ENCODE results near the gene TMF1. TPM values are rescaled to one million over a fixed set of nuclear protein-coding genes. Genes with fewer than 3 reads are reported as not detected.

The TMF1 gene
- total RNA-seq, 1 donor from 2014 or later: 24.4 TPM

GRCh38 chr3:69092030-69092516, 39.9 kb upstream of the TMF1 start:
- TF ChIP-seq EZH2phosphoT487 (IDR thresholded peaks at IDR 0.05) (no peak), EZH2 (IDR thresholded peaks at IDR 0.05) (no peak)
- TF ChIP-seq, protein P1, sequence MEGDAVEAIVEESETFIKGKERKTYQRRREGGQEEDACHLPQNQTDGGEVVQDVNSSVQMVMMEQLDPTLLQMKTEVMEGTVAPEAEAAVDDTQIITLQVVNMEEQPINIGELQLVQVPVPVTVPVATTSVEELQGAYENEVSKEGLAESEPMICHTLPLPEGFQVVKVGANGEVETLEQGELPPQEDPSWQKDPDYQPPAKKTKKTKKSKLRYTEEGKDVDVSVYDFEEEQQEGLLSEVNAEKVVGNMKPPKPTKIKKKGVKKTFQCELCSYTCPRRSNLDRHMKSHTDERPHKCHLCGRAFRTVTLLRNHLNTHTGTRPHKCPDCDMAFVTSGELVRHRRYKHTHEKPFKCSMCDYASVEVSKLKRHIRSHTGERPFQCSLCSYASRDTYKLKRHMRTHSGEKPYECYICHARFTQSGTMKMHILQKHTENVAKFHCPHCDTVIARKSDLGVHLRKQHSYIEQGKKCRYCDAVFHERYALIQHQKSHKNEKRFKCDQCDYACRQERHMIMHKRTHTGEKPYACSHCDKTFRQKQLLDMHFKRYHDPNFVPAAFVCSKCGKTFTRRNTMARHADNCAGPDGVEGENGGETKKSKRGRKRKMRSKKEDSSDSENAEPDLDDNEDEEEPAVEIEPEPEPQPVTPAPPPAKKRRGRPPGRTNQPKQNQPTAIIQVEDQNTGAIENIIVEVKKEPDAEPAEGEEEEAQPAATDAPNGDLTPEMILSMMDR (IDR thresholded peaks at IDR 0.05): no peak
- Mint-ChIP-seq H3K27me3 (ENCODE audit: insufficient read depth, low read depth) (peaks cover 2% of the 10 kb centered on the region), H3K9me3 (no peaks in the 10 kb centered on the region), H3K4me1 (peaks cover 22% of the 10 kb centered on the region), H3K36me3 (peaks cover 2% of the 10 kb centered on the region), H3K4me3 (no peak overlapping the region), H3K27ac (no peak overlapping the region)
- Histone ChIP-seq H3K4me3 (no peak overlapping the region), H2AFZ (replicated peaks) (no peak overlapping the region), H4K20me1 (ENCODE audit: low read depth) (peaks cover 6% of the 10 kb centered on the region), H3K27ac (peak overlapping the region; percentile 60), H3K27me3 (no peaks in the 10 kb centered on the region), H3K36me3 (no peaks in the 10 kb centered on the region), H3K4me2 (peak overlapping the region; percentile 59), H3K4me1 (peaks cover 10% of the 10 kb centered on the region), H3K79me2 (ENCODE audit: low read depth) (peaks cover 17% of the 10 kb centered on the region), H3K9ac (no peak overlapping the region), H3K9me3 (ENCODE audit: low read depth) (no peaks in the 10 kb centered on the region), H3F3A (ENCODE audit: low read depth) (no peaks in the 10 kb centered on the region)
- peak; percentile 46 for DNase-seq (ENCODE audit: low spot score)

DNA sequence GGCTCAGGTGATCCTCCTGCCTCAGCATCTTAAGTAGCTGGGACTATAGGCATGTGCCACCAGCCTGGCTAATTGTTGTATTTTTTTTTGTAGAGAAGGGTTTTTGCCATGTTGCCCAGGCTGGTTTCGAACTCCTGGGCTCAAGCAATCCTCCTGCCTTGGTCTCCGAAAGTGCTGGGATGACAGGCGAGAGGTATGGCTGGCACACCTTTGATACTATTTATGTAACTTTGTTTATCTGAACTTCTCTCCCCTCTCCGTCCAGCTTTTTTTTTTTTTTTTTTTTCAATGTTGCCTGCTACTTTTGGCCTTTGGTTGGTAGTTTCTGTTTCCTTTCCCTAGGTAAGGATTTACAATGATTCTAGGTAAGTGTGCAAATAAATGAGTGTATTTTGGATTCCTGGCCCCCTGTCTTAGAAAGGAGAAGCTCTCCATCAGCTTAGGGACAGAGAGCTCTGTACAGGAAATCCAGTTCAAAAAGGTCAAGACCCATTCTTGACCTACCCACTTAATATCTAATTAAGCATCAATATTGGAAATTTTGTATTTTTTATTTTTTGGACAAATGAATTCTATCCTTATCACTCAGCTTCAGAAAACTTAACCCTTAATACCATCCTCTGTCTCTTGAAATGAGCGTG, 39.4 kb upstream of the TMF1 start:
- Mint-ChIP-seq H3K27me3 (ENCODE audit: insufficient read depth, low read depth) (peaks cover 2% of the 10 kb centered on the region), H3K4me3 (no peak overlapping the region), H3K27ac (no peak overlapping the region), H3K9me3 (no peaks in the 10 kb centered on the region), H3K36me3 (peaks cover 2% of the 10 kb centered on the region), H3K4me1 (peaks cover 22% of the 10 kb centered on the region)
- DNase-seq (ENCODE audit: low spot score): no peak
- Histone ChIP-seq H3K4me2 (peak overlapping the region; percentile 59), H3F3A (ENCODE audit: low read depth) (no peaks in the 10 kb centered on the region), H3K4me3 (no peak overlapping the region), H3K27me3 (no peaks in the 10 kb centered on the region), H3K27ac (peak overlapping the region; percentile 60), H3K9ac (no peak overlapping the region), H3K9me3 (ENCODE audit: low read depth) (no peaks in the 10 kb centered on the region), H3K36me3 (no peaks in the 10 kb centered on the region), H3K79me2 (ENCODE audit: low read depth) (peaks cover 19% of the 10 kb centered on the region), H2AFZ (replicated peaks) (no peak overlapping the region), H4K20me1 (ENCODE audit: low read depth) (peaks cover 6% of the 10 kb centered on the region), H3K4me1 (peaks cover 10% of the 10 kb centered on the region)
- TF ChIP-seq, protein P1 (IDR thresholded peaks at IDR 0.05): no peak
- TF ChIP-seq EZH2 (IDR thresholded peaks at IDR 0.05): no peak
- no peak for TF ChIP-seq EZH2phosphoT487 (IDR thresholded peaks at IDR 0.05)

GRCh38 chr3:69090021-69090420, 37.9 kb upstream of the TMF1 start:
- H3K4me2 ChIP-seq: no peak overlapping the region
- H3K4me3 Mint-ChIP-seq: no peak overlapping the region
- H3K79me2 ChIP-seq (ENCODE audit: low read depth): peaks cover 29% of the 10 kb centered on the region

More at GRCh38 chr3:69090021-69090420, 37.9 kb upstream of the TMF1 start:
- Mint-ChIP-seq H3K4me1 (peaks cover 32% of the 10 kb centered on the region), H3K27me3 (ENCODE audit: insufficient read depth, low read depth) (peaks cover 2% of the 10 kb centered on the region), H3K27ac (no peak overlapping the region), H3K36me3 (peaks cover 2% of the 10 kb centered on the region), H3K9me3 (no peaks in the 10 kb centered on the region)
- TF ChIP-seq EZH2 (IDR thresholded peaks at IDR 0.05) (no peak), EZH2phosphoT487 (IDR thresholded peaks at IDR 0.05) (no peak)
- TF ChIP-seq, protein P1 (IDR thresholded peaks at IDR 0.05): no peak
- H3F3A ChIP-seq (ENCODE audit: low read depth): peaks cover 6% of the 10 kb centered on the region
- peaks cover 18% of the 10 kb centered on the region for H3K4me1 ChIP-seq
- H3K27me3 ChIP-seq: no peaks in the 10 kb centered on the region
- no peaks in the 10 kb centered on the region for H3K36me3 ChIP-seq
- DNase-seq (ENCODE audit: low spot score): no peak
- no peaks in the 10 kb centered on the region for H3K9me3 ChIP-seq (ENCODE audit: low read depth)
- H2AFZ ChIP-seq (replicated peaks): no peak overlapping the region
- H3K27ac ChIP-seq: no peak overlapping the region
- no peak overlapping the region for H3K4me3 ChIP-seq
- no peak overlapping the region for H3K9ac ChIP-seq
- H4K20me1 ChIP-seq (ENCODE audit: low read depth): peaks cover 6% of the 10 kb centered on the region
